NOMO-1 treated with DMSO at 0.1 percent for 48 hours (cell line): ENCODE data around the gene RCE1.

Experiments
- DNase-seq: peaks from one replicate; lab custom pipeline; 2025; ENCODE audit not compliant: unreplicated experiment; lab: John Stamatoyannopoulos, UW

RCE1 gene

GRCh38 chr11:66856496-66857233 lies 13.4 kb downstream of the RCE1 start, which contains the start of gene LRFN4:
Gene LRFN4, plus strand, starts transcription at chr11:66857064. Its CDS starts 681 bp downstream, at chr11:66857745.
- DNase-seq, result no peak

- DNase-seq, result no peak
These were observed 14.1 kb downstream of the RCE1 start for GRCh38 chr11:66857234-66857926.

GRCh38 chr11:66857927-66858185 lies 14.6 kb downstream of the RCE1 start:
- DNase-seq, result no peak

- DNase-seq, result no peak
These were observed 15.1 kb downstream of the RCE1 start for GRCh38 chr11:66858186-66858938.

GRCh38 chr11:66858939-66859685 lies 15.9 kb downstream of the RCE1 start:
- no peak for DNase-seq

DNA sequence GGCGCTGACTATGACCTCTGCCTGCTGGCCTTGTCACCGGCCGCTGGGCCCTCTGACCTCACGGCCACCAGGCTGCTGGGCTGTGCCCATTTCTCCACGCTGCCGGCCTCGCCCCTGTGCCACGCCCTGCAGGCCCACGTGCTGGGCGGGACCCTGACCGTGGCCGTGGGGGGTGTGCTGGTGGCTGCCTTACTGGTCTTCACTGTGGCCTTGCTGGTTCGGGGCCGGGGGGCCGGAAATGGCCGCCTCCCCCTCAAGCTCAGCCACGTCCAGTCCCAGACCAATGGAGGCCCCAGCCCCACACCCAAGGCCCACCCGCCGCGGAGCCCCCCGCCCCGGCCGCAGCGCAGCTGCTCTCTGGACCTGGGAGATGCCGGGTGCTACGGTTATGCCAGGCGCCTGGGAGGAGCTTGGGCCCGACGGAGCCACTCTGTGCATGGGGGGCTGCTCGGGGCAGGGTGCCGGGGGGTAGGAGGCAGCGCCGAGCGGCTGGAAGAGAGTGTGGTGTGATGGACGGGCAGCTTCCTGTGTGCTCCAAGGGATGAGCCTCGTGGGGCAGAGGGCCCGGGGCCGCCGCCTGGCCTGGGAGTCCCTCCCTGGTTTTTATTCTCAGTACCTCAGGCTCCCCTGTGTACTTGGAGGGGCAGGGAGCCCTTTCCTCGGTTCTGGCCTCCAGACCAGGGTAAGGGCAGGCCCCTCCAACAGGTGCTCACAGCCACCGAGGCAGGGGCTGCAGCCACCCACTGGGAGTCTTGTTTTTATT lies 16.6 kb downstream of the RCE1 start:
- no peak for DNase-seq

- no peak for DNase-seq
These were observed 17.2 kb downstream of the RCE1 start for GRCh38 chr11:66860449-66860831.

DNA sequence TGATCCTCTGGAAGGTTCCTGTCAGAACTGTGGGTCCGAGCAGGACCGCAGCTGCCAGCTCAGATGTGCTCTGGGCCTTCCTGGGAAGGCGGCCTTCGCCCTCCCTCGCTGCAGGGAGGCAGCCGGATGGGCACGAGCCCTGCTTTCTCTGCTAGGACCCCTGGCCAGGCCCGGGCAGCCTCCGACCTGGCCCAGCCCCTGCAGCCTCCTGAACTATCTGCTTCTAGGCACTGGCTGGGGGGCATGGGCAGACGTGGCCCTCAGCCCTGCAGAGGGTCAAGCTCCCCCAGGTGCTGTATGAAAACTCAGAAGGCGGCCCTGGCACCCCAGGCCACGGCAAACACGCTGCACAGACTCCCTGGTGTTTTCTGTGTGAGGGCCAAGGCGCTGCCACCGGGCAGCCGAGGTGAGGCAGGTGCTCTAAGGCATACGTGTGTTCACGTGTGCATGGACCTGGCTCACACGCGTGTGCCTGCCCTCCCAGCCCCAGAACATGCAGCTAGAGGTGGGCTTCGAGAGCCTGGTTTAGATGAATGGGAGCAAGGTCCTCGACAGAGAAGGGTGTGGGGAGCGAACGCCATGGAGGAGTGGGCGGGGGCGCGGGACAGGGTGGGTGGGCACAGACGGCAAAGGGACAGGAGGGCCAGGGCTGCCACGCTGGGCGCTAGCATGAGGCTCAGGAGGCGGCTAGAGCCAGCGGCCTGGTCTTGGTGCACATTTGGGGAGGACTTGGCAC lies 18.0 kb downstream of the RCE1 start:
- DNase-seq, result no peak

DNA sequence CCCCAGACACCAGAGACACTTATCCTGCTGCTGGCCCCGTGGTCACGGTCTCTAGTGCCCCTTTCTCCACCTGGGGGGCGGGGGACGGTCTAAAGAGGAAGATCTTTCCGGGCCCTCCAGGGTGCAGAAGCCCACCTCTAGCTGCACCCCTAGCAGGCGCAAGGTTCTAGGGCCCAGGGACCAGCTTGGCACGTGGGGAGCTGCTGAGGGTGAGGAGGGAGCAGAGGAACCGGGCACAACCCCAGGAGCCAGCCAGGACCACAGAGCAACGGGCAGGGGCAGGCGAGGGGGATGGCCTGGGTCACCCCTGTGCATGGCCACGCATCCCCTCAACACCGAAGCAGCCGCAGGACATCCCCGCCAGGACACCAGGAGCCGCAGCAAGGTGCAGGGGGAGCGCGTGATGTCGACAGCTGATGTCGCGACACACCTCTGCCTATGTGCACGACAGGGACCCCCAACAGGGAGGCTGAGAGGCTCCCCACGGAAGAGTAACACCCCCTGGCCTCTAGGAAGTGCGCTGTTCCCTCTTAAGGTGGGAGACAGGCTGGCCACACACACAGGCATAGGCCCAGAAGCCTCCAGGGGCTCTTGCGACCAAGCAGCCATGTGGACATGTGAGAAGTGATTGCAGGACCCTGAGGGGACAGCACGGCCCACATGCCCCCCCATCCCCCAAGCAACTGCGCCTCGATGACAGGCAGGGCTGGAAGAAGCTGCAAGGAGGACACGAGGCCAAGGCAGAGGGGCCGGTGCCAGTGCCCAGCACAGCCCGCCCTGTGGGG lies 18.7 kb downstream of the RCE1 start:
- no peak for DNase-seq

DNA sequence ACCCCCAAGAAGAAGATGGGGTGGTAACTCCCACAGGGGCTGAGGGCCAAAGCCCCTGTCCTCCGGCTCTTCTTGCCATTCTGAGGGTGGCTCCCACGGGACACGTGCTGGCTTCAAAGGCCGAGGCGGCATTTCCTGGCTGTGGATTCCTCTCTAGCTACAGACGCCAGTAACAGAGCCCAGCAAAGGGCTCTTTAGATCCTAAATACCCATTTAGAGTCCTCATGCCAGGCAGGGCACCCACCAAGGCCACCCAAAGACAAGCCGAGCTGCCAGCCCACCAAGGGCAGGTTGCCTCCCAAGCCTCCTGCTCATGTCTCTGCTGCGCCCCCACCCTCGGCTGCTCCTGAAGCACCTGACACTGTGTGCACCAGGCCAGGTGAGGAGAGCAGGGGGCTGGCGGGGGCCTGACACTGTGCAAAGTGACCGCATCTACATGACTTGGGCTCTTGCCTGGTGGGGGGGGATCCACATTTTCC lies 19.4 kb downstream of the RCE1 start:
- no peak for DNase-seq

DNA sequence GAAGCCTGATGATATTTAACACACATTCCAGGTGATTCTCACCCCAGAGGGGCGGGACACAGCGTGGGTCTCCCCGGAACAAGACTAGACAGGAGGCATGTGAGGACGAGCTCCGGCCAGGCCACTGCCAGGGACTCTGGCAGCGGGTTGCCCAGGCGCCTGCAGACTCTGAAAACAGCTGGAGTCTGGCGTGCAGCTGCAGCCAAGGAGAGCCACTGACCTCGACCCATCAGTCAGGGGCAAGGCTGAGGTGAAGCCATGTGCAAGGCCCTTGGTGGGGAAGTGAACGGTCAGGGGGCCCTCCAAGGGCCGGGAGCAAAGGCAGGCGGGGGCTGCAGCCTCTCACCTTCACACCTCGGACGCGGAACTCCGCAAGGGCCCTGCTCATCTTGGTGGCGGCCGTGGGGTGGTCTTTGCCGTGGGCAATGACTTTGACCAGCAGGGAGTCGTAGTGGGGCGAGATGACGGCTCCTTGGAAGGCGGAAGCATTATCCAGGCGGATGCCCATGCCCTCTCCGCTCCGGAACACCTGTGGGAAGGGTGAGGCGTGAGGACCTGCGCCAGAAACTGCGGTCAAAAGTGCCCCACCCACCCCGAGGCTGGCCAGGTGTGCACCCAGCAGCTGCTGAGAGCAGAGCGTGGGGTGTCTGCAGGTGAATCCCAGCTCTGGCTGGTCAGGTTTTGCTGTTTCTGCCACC lies 20.3 kb downstream of the RCE1 start:
- no peak for DNase-seq

GRCh38 chr11:66864172-66864901 lies 21.1 kb downstream of the RCE1 start:
- DNase-seq, result no peak

DNA sequence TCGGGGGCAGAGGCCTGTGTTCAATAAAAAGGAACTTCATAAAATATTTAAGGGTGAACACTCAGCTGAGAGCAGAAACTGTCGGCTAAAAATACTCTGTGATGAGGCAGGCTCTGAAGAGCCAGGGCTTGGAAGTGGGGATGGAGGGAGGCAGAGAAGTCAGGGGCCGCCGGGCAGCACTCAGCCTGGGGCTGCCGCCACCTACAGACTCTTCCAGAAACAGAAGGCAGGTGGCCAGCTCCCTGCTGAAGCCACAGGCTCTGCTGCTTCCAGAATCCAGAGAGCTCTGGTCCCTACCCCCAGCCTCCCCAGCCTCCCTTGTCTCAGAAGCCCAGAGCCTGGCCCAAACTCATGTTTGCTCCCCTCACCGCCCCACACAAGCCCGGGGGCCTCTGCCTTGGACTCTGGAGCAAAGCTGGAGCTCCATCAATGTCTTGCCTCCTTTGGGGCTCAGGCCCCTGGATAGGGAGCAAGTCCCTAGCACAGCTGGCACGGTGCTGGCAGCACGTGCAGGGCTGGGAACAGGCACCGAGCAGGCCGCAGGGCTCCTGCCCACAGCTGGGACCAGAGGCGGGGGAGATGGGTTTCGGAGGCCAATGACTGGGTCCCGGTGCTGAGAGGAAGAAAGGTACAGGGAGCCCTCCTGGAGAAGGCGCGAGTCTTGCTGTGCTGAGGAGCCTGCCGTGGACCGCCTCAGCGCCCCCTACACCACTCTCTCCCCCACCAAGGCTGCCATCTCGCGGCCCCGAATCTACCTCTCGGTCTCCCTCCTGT lies 21.9 kb downstream of the RCE1 start:
- DNase-seq, result no peak

DNA sequence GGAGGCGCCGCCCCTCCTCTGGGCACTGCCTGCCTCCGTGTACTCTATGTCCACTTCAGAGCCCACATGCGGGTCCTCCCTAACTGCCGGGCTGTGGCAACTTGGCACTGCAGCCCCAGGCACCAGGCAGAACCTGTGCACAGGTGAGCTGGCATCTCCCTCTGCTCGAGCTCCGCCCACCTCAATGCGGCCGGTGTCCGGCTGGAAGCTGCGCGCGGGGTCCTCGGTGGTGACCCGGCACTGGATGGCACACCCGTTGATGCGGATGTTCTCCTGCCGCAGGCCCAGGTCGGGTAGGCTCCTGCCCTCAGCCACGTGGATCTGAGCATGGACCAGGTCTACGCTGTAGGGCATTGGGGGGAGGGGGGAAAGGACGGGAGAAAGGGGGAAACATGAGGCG lies 22.8 kb downstream of the RCE1 start:
- DNase-seq, result no peak

DNA sequence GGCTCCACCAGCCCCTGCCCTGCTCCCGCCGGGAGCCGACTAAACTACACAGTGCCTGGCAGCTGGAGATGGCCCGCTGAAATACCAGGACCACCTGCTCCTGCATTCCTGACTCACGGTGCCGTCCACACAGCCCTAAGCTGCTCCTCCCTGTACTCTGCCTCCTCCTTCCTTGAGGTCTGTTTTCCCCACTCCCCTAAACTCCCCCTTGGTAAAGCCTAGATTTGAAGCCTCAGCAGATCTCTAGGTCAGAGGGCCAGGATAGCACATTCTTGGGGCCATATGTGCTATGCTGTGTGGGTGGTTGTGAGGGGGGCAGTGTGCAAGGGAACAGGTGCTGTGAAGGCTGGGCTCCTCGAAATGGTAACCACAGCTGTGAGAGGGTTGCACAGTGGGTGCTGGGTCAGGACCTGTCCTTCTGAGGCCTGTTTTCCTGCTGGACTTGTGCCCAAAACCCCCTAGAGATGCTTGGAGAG lies 23.3 kb downstream of the RCE1 start:
- no peak for DNase-seq

GRCh38 chr11:66867425-66868040 lies 24.3 kb downstream of the RCE1 start:
- no peak for DNase-seq
